K562 (cell line): ENCODE measurements around the gene PIP4K2A. TPM values are rescaled to one million over a fixed set of nuclear protein-coding genes. Genes with fewer than 3 reads are reported as not detected.

Experiments used
- ARHGAP35 ChIP-seq: fragments of 450-650 bp; IDR thresholded peaks from 2 replicates; pipeline ENCODE4 v1.6.1; 2018; ENCODE audit not compliant: partially characterized antibody
- CREBBP ChIP-seq: IDR thresholded peaks from one replicate; pipeline ENCODE4 v1.6.1; 2012; ENCODE audit warnings: low read depth, mild to moderate bottlenecking, control low read depth, inconsistent platforms, low read length
- NFIC ChIP-seq: fragments of 450-650 bp; IDR thresholded peaks from 2 replicates; pipeline ENCODE4 v1.6.1; 2017; ENCODE audit warnings: mild to moderate bottlenecking, inconsistent platforms
- PTTG1 ChIP-seq: fragments of 450-650 bp; IDR thresholded peaks from 2 replicates; pipeline ENCODE4 v1.6.1; 2016; ENCODE audit warnings: low read depth, mild to moderate bottlenecking, missing genetic modification characterization, missing compliant biosample characterization
- RERE ChIP-seq: sonication (generic); formaldehyde crosslinking; IDR thresholded peaks from 2 replicates; pipeline ENCODE4 v1.8.0; 2023; ENCODE audit warnings: missing genetic modification reagents, mild to moderate bottlenecking, borderline replicate concordance
- SMARCA4 ChIP-seq: fragments of 450-650 bp; IDR thresholded peaks from 2 replicates; pipeline ENCODE4 v1.6.1; 2016
- SMARCE1 ChIP-seq: fragments of 450-650 bp; IDR thresholded peaks from 2 replicates; pipeline ENCODE4 v1.7.1; 2016; ENCODE audit warnings: mild to moderate bottlenecking
- TCF3 ChIP-seq: sonication (generic); formaldehyde crosslinking; IDR thresholded peaks from 2 replicates; pipeline ENCODE4 v1.4.0; 2020; ENCODE audit warnings: mild to moderate bottlenecking, missing genetic modification reagents
- TEAD4 ChIP-seq, 2 experiments: sonication (generic) in 1 of 2; formaldehyde crosslinking in 1 of 2; IDR thresholded peaks; 2 replicates each; pipeline versions ENCODE4 v1.6.1 to v1.8.0; 2012 to 2022; ENCODE audit warnings: borderline replicate concordance in 1 of 2, inconsistent platforms in 1 of 2, low read length in 1 of 2, mild to moderate bottlenecking in 1 of 2, missing genetic modification reagents in 1 of 2
- ZBTB40 ChIP-seq, 2 experiments: fragments of 450-650 bp in 1 of 2; sonication (generic) in 1 of 2; formaldehyde crosslinking in 1 of 2; IDR thresholded peaks; 2 replicates each; pipeline versions ENCODE4 v1.7.1 to v1.9.0; 2016 to 2022; ENCODE audit warnings: inconsistent platforms in 1 of 2, mild to moderate bottlenecking in 1 of 2, missing genetic modification reagents in 1 of 2
- ZNF79 ChIP-seq: fragments of 250-450 bp; sonication (Bioruptor Pico); IDR thresholded peaks from 2 replicates; pipeline ENCODE4 v1.4.0; 2020; ENCODE audit warnings: low read depth, mild to moderate bottlenecking, moderate library complexity
- polyA plus RNA-seq, 8 experiments: library from polyadenylated mRNA; depleted of rRNA in 4 of 8; stranded (reverse) in 5 of 8; unstranded in 3 of 8; fragments of >200 nt; fragmentation: Nextera tagmentation in 2 of 8; fragmentation: Illumina TruSeq in 1 of 8; extraction: Ambion mirVana in 2 of 8; extraction: Trizol in 1 of 8; gene quantifications; 2 replicates each; pipeline versions ENCODE4 v1.2.1 to v1.2.3, GENCODE V29; 2011 to 2014; ENCODE audit warnings: inconsistent platforms in 1 of 8, missing spikeins in 1 of 8
- total RNA-seq, 7 experiments: library from RNA; depleted of rRNA in 6 of 7; stranded (reverse); fragments of >200 nt in 6 of 7; fragmentation: Illumina TruSeq in 2 of 7; extraction: Trizol in 2 of 7; gene quantifications; 2 replicates each; pipeline versions ENCODE4 v1.2.1 to v1.2.3, GENCODE V29; 2011 to 2021; ENCODE audit warnings: low replicate concordance in 1 of 7

Gene PIP4K2A
- total and polyA plus RNA-seq, 9 of the 15 experiments (the other 6 are each of a cell fraction or from before 2014, with no cell fraction given), result 35.6 to 117 (median 71.9) TPM

- TF ChIP-seq TCF3 (peak; percentile 78), PTTG1 (tag) (no peak), RERE (CRISPR knock-in tag) (no peak), TEAD4 (IDR thresholded peaks at IDR 0.05; ENCODE audit: low read length) (peak; percentile 62; the same call in 1 of the 2 replicates), TEAD4 (CRISPR knock-in tag; IDR thresholded peaks at IDR 0.05; ENCODE audit: borderline replicate concordance) (no peak), SMARCE1 (0 out of 2 replicates have a peak, but pooled peaks have one; percentile 29), ZNF79 (CRISPR knock-in tag) (no peak), CREBBP (no peak), ZBTB40 (IDR thresholded peaks at IDR 0.05) (no peak), ZBTB40 (CRISPR knock-in tag; IDR thresholded peaks at IDR 0.05) (no peak), ARHGAP35 (no peak), NFIC (peak; percentile 44; the same call in 1 of the 2 replicates), SMARCA4 (peak; percentile 76)
These were observed 12.0 kb downstream of the PIP4K2A start (continued) for GRCh38 chr10:22702348-22702747.
